Upper lobe of left lung (tissue), 4 donors: Measurements from ENCODE around the gene ASIC2.

ENCODE experiments used
- CTCF ChIP-seq, 6 experiments: fragments of 450-650 bp in 4 of 6; fragments of 200-600 bp in 2 of 6; sonication (generic) in 2 of 6; IDR thresholded peaks; one replicate each; pipeline ENCODE4 v1.5.1; 2016 to 2019; ENCODE audit warnings: antibody characterized with exemption in 6 of 6
- POLR2A ChIP-seq, 4 donors: fragments of 450-650 bp; IDR thresholded peaks; one replicate each; pipeline ENCODE4 v1.5.1; 2016 to 2017; ENCODE audit warnings: antibody characterized with exemption in 4 of 4, mild to moderate bottlenecking in 2 of 4

- no peak for TF ChIP-seq POLR2A (IDR thresholded peaks at IDR 0.05)
- TF ChIP-seq CTCF (IDR thresholded peaks at IDR 0.05) = no peak
Measured at GRCh38 chr17:33299115-33299514, 6.0 kb upstream of the ASIC2 start.
